ENCODE results near the gene GNB1. TPM values are rescaled to one million over a fixed set of nuclear protein-coding genes. Genes with fewer than 3 reads are reported as not detected.

GNB1 gene
- total RNA-seq, 3 donors from 2014 or later (not counting 1 experiment from before 2014, with no cell fraction given), result 285 to 304 (median 289) TPM

DNA sequence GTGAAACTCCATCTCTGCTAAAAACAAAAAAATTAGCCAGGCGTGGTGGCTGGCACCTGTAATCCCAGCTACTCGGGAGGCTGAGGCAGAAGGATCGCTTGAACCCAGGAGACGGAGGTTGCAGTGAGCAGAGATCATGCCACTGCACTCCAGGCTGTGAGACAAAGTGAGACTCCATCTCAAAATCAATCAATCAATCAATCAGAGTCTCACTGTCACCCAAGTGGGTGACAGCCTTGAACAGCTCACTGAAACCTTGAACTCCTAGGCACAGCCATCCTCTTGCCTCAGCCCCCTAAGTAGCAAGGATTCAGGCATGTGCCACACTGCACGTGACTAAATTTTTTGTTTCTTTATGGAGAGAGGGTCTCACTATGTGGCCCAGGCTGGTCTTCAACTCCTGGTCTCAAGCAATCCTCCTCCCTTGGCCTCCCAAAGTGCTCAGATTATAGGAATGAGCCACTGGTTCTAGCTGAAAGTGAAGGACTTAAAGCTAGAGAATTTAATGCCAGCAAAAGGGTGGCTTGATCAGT is 44.4 kb downstream of the GNB1 start:
- Histone ChIP-seq H3K4me1 (ENCODE audit: control insufficient read depth, insufficient read depth, low read length) (peaks cover 41% of the 10 kb centered on the region), H3K27ac (ENCODE audit: low read length) (no peak overlapping the region)

DNA sequence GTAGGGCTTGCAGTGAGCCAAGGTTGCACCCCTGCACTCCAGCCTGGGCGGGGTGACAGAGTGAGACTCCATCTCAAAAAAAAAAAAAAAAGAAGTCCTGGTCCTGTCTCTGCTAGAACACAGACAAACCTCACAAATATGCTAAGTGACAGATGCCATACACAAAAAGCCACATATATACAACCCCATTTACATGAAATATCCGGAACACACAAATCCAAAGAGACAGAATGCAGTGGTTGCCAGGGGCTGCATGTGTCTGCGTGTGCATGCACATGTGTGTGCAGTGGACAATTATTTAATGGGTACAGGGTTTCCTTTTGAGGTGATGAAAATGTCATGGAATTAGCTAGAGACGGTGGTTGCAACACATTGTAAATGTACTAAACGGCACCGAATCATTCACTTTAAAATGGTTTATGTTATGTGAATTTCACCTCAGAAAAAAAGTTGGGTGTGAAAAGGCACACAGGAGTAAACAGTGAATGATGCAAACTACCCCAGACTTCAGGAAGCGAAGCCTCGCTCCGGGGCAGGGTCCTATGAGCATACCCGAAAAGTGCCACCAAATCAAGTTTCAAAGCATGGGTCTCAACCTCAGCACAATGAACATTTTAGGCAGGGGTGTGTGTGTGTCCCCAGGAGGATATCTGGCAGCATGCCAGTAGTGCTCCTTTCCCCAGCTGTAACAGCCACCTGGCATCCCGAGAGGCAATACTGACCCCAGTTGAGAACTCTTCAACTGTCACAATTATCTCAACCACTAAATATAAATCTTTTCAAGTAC is 48.3 kb downstream of the GNB1 start:
- no peaks in the 10 kb centered on the region for H3K27me3 ChIP-seq (ENCODE audit: control insufficient read depth, insufficient read depth, low read length)
- no peaks in the 10 kb centered on the region for H3K9me3 ChIP-seq (ENCODE audit: control insufficient read depth, insufficient read depth, low read length)
- Mint-ChIP-seq H3K27ac (peak overlapping the region; percentile 86 to 92), H3K27me3 (ENCODE audit: low read depth in 2 of 2) (no peaks in the 10 kb centered on the region), H3K4me1 (peaks cover 62% of the 10 kb centered on the region in 2 donors), H3K9me3 (no peaks in the 10 kb centered on the region), H3K36me3 (no peaks in the 10 kb centered on the region), H3K4me3 (peak overlapping the region; percentile 85)
- peak; percentile 39 to 57 (median 43) for ATAC-seq
- peak in 1 of 2 donors; percentile 43 for DNase-seq
- peaks cover 48% of the 10 kb centered on the region for H3K4me1 ChIP-seq (ENCODE audit: control insufficient read depth, insufficient read depth, low read length)
- H3K27ac ChIP-seq (ENCODE audit: low read length), result no peak overlapping the region
- H3K4me3 ChIP-seq (ENCODE audit: low read length), result no peak overlapping the region
- 53% methylated on average over 10 of the region's 11 CpGs for WGBS (ENCODE audit: insufficient coverage)
- TF ChIP-seq, protein P1, sequence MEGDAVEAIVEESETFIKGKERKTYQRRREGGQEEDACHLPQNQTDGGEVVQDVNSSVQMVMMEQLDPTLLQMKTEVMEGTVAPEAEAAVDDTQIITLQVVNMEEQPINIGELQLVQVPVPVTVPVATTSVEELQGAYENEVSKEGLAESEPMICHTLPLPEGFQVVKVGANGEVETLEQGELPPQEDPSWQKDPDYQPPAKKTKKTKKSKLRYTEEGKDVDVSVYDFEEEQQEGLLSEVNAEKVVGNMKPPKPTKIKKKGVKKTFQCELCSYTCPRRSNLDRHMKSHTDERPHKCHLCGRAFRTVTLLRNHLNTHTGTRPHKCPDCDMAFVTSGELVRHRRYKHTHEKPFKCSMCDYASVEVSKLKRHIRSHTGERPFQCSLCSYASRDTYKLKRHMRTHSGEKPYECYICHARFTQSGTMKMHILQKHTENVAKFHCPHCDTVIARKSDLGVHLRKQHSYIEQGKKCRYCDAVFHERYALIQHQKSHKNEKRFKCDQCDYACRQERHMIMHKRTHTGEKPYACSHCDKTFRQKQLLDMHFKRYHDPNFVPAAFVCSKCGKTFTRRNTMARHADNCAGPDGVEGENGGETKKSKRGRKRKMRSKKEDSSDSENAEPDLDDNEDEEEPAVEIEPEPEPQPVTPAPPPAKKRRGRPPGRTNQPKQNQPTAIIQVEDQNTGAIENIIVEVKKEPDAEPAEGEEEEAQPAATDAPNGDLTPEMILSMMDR (IDR thresholded peaks at IDR 0.05), result no peak
- intact Hi-C loops (cut with micrococcal nuclease), result no loop called here
- H3K36me3 ChIP-seq (ENCODE audit: control insufficient read depth, insufficient read depth, low read length), result peaks cover 5% of the 10 kb centered on the region

More for the DNA sequence above, 44.4 kb downstream of the GNB1 start:
- WGBS (ENCODE audit: insufficient coverage), result 93% methylated on average over 5 of the region's 5 CpGs
- ATAC-seq (no peak), DNase-seq (no peak)
- no peaks in the 10 kb centered on the region for H3K36me3 Mint-ChIP-seq
- peak overlapping the region; percentile 71 to 87 for H3K27ac Mint-ChIP-seq
- intact Hi-C loops (cut with micrococcal nuclease), result loop anchor here (5.0 kb wide), 1 partner anchor 36 kb away; no protein-coding TSS in a partner anchor
- TF ChIP-seq, protein P1 (IDR thresholded peaks at IDR 0.05), result no peak
- peaks cover 6% of the 10 kb centered on the region for H3K36me3 ChIP-seq (ENCODE audit: control insufficient read depth, insufficient read depth, low read length)
- no peaks in the 10 kb centered on the region for H3K27me3 ChIP-seq (ENCODE audit: control insufficient read depth, insufficient read depth, low read length)
- no peaks in the 10 kb centered on the region for H3K9me3 ChIP-seq (ENCODE audit: control insufficient read depth, insufficient read depth, low read length)
- no peak overlapping the region for H3K4me3 ChIP-seq (ENCODE audit: low read length)
- no peaks in the 10 kb centered on the region for H3K9me3 Mint-ChIP-seq
- H3K27me3 Mint-ChIP-seq (ENCODE audit: low read depth in 2 of 2), result no peaks in the 10 kb centered on the region
- peaks cover 81% of the 10 kb centered on the region in 2 donors for H3K4me1 Mint-ChIP-seq
- no peak overlapping the region for H3K4me3 Mint-ChIP-seq

DNA sequence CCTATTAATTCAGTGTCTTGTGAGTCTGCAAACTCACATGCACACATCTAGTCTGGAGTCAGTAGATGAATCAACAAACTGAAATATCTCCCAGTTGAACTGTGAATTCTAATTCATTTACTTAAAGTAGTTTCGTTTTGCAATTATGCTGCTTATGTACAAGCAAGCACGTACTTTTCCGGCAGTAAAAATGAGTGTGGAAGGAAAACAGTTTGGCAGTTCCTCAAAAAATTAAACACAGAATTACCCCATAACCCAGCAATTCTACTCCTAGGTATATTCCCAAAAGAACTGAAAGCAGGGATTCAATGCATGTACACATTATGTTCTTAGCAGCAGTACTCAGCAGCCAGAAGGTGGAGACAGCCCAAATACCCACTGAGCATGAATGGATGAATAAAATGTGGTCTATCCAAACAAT is 49.3 kb downstream of the GNB1 start:
- ATAC-seq, result peak; percentile 45 to 58 (median 57)
- TF ChIP-seq, protein P1 (IDR thresholded peaks at IDR 0.05), result no peak
- no peaks in the 10 kb centered on the region for H3K9me3 Mint-ChIP-seq
- no peaks in the 10 kb centered on the region for H3K36me3 ChIP-seq (ENCODE audit: control insufficient read depth, insufficient read depth, low read length)
- H3K27me3 Mint-ChIP-seq (ENCODE audit: low read depth in 2 of 2), result no peaks in the 10 kb centered on the region
- H3K4me1 ChIP-seq (ENCODE audit: control insufficient read depth, insufficient read depth, low read length), result peaks cover 44% of the 10 kb centered on the region
- no peak overlapping the region for H3K27ac ChIP-seq (ENCODE audit: low read length)
- intact Hi-C loops (cut with micrococcal nuclease), result no loop called here
- peak overlapping the region; percentile 85 for H3K4me3 Mint-ChIP-seq
- no peaks in the 10 kb centered on the region for H3K36me3 Mint-ChIP-seq
- no CpG with 5 or more reads among the region's 3 CpGs for WGBS (ENCODE audit: insufficient coverage)
- peaks cover 52 to 53% of the 10 kb centered on the region in 2 donors for H3K4me1 Mint-ChIP-seq
- no peak overlapping the region for H3K4me3 ChIP-seq (ENCODE audit: low read length)
- DNase-seq, result no peak
- no peaks in the 10 kb centered on the region for H3K27me3 ChIP-seq (ENCODE audit: control insufficient read depth, insufficient read depth, low read length)
- peak overlapping the region; percentile 86 to 92 for H3K27ac Mint-ChIP-seq
- H3K9me3 ChIP-seq (ENCODE audit: control insufficient read depth, insufficient read depth, low read length), result no peaks in the 10 kb centered on the region

Measured in natural killer cell (primary cell).